Measurements from ENCODE around the gene PEMT. TPM values are rescaled to one million over a fixed set of nuclear protein-coding genes. Genes with fewer than 3 reads are reported as not detected.
A peak's percentile ranks its signal among the peaks of the same experiment; 100 is the strongest.

Gene PEMT
- total RNA-seq, 2 donors from 2014 or later: 16.9 to 23.8 TPM

DNA sequence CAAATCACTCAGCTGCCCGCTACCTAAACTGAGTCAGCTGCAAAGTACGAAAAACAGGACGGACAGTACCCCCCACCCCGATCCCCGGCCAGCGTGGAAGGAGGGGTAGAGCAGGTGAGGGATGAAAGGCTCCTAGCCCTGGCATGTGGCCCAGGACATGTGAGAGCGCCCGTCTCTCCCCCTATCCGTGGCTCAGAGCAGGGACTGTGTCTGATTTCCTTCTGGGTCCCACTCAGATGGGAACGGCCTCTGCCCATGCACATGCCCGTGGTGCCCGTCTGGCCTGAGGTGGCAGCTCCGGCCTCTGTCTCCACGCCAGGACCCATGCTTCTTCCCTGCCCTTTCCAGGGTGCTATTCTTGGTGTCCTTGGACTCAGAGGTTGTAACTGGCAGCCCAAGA lies 65.1 kb downstream of the PEMT start:
- H3K27ac ChIP-seq: no peak overlapping the region
- H3K4me1 ChIP-seq: no peaks in the 10 kb centered on the region
- no peaks in the 10 kb centered on the region for H3K27me3 ChIP-seq
- no peaks in the 10 kb centered on the region for H3K36me3 ChIP-seq
- TF ChIP-seq, protein P1, sequence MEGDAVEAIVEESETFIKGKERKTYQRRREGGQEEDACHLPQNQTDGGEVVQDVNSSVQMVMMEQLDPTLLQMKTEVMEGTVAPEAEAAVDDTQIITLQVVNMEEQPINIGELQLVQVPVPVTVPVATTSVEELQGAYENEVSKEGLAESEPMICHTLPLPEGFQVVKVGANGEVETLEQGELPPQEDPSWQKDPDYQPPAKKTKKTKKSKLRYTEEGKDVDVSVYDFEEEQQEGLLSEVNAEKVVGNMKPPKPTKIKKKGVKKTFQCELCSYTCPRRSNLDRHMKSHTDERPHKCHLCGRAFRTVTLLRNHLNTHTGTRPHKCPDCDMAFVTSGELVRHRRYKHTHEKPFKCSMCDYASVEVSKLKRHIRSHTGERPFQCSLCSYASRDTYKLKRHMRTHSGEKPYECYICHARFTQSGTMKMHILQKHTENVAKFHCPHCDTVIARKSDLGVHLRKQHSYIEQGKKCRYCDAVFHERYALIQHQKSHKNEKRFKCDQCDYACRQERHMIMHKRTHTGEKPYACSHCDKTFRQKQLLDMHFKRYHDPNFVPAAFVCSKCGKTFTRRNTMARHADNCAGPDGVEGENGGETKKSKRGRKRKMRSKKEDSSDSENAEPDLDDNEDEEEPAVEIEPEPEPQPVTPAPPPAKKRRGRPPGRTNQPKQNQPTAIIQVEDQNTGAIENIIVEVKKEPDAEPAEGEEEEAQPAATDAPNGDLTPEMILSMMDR (IDR thresholded peaks at IDR 0.05): no peak
- no peaks in the 10 kb centered on the region for H3K9me3 ChIP-seq
- DNase-seq: no peak
- intact Hi-C loops (cut with DNase I): no loop called here
- H3K4me3 ChIP-seq: no peak overlapping the region
- peak overlapping the region in 1 of 2 donors; percentile 31 for H3K9ac ChIP-seq (ENCODE audit: low read depth in 2 of 2, low read length in 2 of 2)

DNA sequence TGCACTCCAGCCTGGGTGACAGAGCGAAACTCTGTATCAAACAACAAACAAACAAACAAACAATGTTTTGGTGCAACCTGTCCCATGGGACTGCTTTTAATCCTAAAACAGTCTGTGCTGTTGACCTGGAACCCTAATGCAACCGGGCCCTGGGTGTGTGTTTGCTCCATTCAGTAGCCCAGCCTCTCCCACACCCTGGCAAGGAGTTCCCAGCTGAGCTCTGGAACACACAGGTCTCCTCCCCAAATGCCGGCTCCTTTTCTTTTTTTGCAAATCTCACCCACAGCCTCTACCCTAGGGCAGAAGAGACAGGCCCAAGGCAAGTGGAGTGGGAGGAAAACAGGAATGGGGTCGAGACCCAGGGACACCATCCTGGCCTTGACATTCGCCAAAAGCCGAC lies 65.6 kb downstream of the PEMT start:
- no peaks in the 10 kb centered on the region for H3K4me1 ChIP-seq
- H3K9me3 ChIP-seq: no peaks in the 10 kb centered on the region
- peak overlapping the region in 1 of 2 donors; percentile 31 for H3K9ac ChIP-seq (ENCODE audit: low read depth in 2 of 2, low read length in 2 of 2)
- no peaks in the 10 kb centered on the region for H3K36me3 ChIP-seq
- H3K27ac ChIP-seq: no peak overlapping the region
- no peaks in the 10 kb centered on the region for H3K27me3 ChIP-seq
- H3K4me3 ChIP-seq: no peak overlapping the region
- DNase-seq: peak; percentile 51
- intact Hi-C loops (cut with DNase I): no loop called here
- TF ChIP-seq, protein P1 (IDR thresholded peaks at IDR 0.05): no peak

DNA sequence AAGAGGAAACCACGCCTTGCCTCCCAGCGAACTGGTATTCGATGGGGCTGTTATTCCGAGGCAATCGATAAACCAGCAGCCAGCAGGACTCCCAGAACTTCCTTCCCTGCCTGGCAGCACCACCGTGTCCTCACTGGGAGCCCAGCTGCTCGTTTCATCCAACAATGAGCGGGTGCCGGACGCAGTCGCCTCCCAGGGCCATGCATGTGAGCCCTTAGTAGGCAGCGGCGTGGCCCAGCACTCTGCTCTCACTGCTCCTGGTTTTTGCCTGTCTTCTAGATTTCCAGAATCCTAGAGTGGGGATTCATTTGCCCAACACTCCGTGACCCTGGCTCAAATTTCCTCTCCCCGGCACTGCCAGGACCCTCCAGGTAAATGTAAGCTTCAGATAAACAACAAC lies 66.2 kb downstream of the PEMT start:
- Histone ChIP-seq H3K27ac (no peak overlapping the region), H3K9me3 (no peaks in the 10 kb centered on the region), H3K4me3 (no peak overlapping the region), H3K27me3 (no peaks in the 10 kb centered on the region), H3K36me3 (no peaks in the 10 kb centered on the region), H3K9ac (ENCODE audit: low read depth in 2 of 2, low read length in 2 of 2) (no peak overlapping the region), H3K4me1 (no peaks in the 10 kb centered on the region)
- TF ChIP-seq, protein P1 (IDR thresholded peaks at IDR 0.05): no peak
- intact Hi-C loops (cut with DNase I): no loop called here
- DNase-seq: no peak

DNA sequence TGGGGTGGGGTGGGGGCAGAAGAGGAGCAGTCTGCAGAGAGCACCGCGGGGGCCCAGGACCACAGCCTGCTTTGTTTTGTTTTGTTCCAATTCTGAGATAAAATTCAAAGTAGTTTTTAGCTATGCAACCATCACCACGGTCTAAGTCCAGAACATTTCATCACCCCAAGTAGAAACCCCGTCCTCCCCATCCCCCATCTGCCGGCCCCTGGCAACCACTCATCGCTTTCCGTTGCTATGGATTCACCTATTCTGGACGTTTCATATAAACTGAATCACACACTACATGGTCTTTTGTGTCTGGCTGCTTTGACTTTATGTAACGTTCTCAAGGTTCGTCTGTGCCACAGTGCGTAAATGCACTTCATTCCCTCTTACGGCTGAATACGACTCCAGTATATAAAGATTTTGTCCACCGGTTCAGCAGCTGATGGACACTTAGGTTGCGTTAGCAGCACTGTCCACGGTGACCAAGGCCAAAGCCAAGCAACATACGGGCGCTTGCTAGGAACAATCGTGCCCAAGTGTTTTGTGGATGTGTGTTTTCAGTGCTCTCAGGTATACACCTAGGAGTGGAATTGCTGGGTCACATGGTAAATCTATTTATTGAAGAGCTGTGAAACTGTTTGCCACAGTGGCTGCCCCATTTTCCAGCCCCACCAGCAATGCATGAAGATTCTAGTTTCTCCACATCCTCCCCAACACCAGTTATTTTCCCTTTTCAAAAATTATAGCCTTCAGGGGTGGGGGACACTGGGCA lies 67.6 kb downstream of the PEMT start:
- Histone ChIP-seq H3K9ac (ENCODE audit: low read depth in 2 of 2, low read length in 2 of 2) (no peak overlapping the region), H3K27me3 (no peaks in the 10 kb centered on the region), H3K27ac (no peak overlapping the region), H3K4me3 (no peak overlapping the region), H3K4me1 (no peaks in the 10 kb centered on the region), H3K9me3 (no peaks in the 10 kb centered on the region), H3K36me3 (no peaks in the 10 kb centered on the region)
- TF ChIP-seq, protein P1 (IDR thresholded peaks at IDR 0.05): no peak
- intact Hi-C loops (cut with DNase I): no loop called here
- no peak for DNase-seq

DNA sequence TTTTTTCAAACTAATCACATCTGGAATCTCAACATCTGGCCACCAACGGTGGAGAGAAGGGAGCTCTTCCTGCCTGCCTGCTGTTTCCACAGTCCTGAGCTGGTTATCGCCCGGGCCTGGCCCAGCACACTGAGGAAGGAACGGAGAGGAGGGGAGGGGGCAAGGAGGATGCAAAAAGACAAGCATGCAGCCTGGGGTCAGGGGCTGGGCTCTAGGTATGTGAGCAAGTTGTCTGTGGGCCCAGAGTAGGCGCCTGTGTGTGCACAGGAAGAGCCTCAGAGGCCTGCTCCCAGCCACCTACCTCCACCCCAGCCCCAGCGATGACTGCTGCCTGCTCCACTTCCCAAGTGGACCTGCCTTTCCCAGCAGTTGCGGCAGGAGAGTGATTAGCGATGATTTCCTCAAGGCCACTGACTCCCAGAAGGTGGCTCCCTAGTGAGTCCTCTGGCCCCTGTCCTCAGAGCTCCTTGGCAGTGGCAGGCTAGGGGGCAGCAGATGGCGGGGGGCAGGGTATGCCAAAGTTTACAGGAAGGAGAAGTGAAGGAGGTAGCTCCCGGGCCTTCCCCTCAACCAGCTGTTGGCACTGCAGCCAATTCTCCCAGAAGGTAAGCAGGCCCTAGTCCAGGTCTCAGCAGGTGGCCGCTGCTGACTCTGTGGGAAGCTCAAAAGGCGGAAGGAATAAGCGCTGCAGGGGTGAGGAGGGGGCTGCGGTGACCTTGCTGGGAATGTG lies 68.3 kb downstream of the PEMT start:
- TF ChIP-seq, protein P1 (IDR thresholded peaks at IDR 0.05): no peak
- H3K27ac ChIP-seq: no peak overlapping the region
- DNase-seq: no peak

More for the DNA sequence above, 68.3 kb downstream of the PEMT start:
- intact Hi-C loops (cut with DNase I): no loop called here
- no peak overlapping the region for H3K4me3 ChIP-seq
- H3K36me3 ChIP-seq: no peaks in the 10 kb centered on the region
- H3K9ac ChIP-seq (ENCODE audit: low read depth in 2 of 2, low read length in 2 of 2): no peak overlapping the region
- H3K27me3 ChIP-seq: no peaks in the 10 kb centered on the region
- H3K4me1 ChIP-seq: no peaks in the 10 kb centered on the region
- H3K9me3 ChIP-seq: no peaks in the 10 kb centered on the region
